ENCODE measurements around the gene KRTAP5-11. TPM values are rescaled to one million over a fixed set of nuclear protein-coding genes. Genes with fewer than 3 reads are reported as not detected.
"Not testable (repeated sequence)": the region's sequence is repeated elsewhere in the genome, so short reads cannot be mapped to it uniquely, and the experiment has no call there.

KRTAP5-11 gene
- polyA plus RNA-seq, 1 donor from 2014 or later = not detected

DNA sequence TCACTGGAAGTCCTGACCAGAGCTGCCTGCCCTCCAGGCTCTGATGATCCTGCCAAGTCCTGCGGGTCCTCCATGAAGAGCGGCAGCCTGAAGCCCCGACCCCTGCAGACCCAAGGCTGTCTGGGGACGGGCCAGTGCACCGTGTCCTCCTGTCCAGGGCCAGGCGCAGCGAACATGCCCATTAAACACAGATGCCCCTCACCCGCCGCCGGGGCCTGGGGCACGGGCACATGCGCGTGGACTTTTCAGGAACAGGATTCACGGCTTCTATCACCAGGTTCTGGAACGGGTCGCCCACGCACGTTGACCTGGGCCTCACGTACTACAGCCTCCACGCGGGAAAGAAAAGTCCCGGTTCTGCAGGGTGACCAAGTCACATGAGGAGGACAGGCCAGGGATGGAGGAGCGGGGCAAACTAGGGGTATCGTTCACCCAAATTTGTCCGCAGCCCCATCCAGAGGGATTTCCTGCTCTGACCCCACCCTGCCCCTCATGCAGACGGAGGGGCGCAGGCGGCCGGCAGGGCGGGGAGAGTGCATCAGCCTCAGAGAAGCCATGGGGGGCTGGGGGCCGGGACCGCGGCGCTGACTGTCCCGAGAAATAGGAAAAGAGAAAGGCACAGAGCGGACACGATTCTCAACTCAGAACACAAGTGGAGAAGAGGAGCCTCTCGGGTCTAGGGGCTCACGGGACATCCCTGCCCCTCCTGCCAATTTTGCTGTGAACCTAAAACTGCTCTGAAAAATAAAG, 11.4 kb downstream of the KRTAP5-11 start:
- not testable (repeated sequence) for H3K4me3 Mint-ChIP-seq, H3K27me3 Mint-ChIP-seq, H3K4me1 Mint-ChIP-seq, H3K36me3 Mint-ChIP-seq, H3K9me3 Mint-ChIP-seq, H3K27ac Mint-ChIP-seq

DNA sequence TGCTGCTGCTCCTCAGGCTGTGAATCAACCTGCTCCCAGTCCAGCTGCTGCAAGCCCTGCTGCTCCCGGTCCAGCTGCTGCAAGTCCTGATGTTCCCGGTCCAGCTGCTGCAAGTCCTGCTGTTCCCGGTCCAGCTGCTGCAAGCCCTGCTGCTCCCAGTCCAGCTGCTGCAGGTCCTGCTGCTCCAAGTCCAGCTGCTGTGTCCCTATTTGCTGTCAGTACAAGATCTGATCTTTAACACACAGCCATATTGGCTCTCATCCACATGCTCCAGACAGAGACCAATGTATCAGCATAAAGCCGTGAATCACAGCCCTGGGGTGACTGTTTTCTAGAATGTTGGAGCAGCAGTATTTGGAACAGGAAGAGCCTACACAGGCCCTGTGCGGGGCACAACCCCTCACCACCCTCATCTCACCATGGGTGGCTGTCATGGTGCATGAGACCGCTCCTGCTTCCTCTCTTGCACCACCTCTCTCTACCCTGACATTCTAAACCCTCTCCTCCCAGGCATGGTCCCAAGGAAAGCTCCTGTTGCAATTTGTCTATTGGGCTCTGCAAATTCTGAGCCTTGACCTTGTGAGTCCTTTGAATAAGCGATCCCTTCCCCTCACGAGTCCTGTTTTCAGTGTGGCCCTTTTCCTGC, 13.8 kb downstream of the KRTAP5-11 start:
- Mint-ChIP-seq H3K4me1 (peaks cover 0 to 2% (median 0%) of the 10 kb centered on the region in 3 donors), H3K27me3 (peaks cover 15% of the 10 kb centered on the region), H3K9me3 (peaks cover 0 to 3% (median 2%) of the 10 kb centered on the region in 3 donors), H3K36me3 (no peaks in the 10 kb centered on the region), H3K4me3 (no peak overlapping the region), H3K27ac (peak overlapping the region in 1 of 3 donors; percentile 16)

DNA sequence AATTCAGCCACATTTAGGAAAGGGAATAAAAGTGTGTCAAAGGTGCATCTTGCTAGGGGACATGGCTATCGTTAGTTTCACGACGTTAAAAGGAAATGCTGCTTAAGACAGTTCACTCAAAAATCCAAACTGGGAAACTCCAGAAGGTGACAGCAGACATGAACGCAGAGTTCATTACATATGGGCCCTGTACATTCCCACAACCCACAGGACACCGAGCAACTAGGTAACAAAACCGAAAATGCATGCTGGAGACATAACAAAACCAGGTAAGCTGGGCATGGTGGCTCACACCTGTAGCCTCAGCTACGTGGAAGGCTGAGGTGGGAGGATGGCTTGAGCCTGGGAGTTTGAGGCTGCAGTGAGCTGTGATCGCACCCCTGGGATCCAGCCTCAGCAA, 15.0 kb downstream of the KRTAP5-11 start:
- H3K36me3 Mint-ChIP-seq, H3K4me3 Mint-ChIP-seq, H3K9me3 Mint-ChIP-seq, H3K27ac Mint-ChIP-seq, H3K4me1 Mint-ChIP-seq: not testable (repeated sequence)
- peaks cover 15% of the 10 kb centered on the region for H3K27me3 Mint-ChIP-seq

DNA sequence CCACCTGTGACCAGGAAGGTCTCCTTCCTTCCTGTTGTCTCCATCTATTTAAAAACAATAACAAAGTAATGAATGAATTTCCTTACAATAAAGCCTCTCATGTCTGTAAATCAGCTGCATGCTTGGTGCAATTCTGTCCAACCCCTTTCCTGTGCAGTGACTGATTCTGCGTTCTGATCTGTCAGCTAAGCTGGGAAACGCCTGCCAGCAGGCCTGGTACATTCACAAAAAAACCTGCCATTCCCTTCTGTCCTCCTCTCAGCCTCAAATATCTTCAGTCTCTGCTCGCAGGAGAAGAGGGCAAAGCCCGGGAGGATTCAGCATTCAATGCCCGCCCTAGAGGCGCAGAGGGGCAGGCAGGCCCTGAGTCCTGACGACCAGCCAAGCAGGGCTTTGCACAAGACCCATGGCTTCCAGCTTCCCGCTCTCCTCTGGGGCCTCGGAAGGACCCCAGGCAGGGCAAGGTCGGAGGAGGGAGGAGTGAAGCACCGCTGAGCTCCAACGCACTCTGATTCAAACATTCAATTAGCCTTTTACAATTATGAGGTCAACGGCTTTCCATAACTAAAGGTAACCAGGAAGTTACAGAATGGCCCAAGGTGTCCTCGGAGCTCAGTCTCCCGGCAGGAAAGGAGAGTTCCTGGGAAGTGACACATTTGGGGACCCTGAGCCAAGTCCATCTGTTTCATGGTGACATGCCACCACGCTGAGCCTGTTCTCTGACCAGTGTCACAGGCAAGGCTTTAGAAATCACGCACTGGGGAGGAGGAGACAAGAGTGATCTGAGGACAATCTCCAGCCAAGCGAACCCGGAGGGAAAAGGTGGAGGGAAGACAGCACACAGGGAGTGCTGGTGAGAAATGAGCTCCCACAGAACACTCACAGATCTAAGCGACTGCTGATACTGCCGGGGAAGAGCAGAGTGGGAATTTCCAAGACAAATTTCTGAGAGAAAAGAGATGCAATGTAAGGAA, 15.8 kb downstream of the KRTAP5-11 start:
- H3K9me3 Mint-ChIP-seq, H3K27ac Mint-ChIP-seq, H3K36me3 Mint-ChIP-seq, H3K4me3 Mint-ChIP-seq, H3K4me1 Mint-ChIP-seq: not testable (repeated sequence)
- peaks cover 14% of the 10 kb centered on the region for H3K27me3 Mint-ChIP-seq

DNA sequence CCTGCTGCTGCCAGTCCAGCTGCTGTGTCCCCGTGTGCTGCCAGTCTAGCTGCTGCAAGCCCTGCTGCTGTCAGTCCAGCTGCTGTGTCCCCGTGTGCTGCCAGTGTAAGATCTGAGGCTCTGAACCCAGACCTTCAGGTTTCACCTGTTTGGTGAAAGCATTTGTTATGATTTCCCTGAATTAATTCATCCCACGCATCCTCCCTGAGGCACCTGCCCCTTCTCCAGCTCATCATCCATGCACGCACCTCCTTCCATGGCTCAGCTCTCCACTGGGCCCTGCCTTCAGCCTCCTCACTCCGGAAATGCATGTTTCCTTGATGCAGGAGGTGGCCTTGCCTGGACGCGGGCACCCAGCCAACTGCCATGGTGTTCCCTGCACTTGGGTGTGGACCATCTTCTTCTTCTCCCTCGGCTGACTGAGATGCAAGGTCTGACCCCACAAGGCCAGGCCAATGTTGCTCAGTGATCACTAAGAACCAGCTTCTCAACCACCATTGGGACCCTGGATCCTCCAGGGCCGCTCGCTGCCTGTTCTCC, 16.5 kb downstream of the KRTAP5-11 start:
- Mint-ChIP-seq H3K4me3 (no peak overlapping the region), H3K36me3 (no peaks in the 10 kb centered on the region), H3K9me3 (peaks cover under 1 to 3% (median 2%) of the 10 kb centered on the region in 3 donors), H3K27me3 (peaks cover 18% of the 10 kb centered on the region), H3K4me1 (peaks cover 0 to 7% (median 0%) of the 10 kb centered on the region in 3 donors), H3K27ac (no peak overlapping the region)

DNA sequence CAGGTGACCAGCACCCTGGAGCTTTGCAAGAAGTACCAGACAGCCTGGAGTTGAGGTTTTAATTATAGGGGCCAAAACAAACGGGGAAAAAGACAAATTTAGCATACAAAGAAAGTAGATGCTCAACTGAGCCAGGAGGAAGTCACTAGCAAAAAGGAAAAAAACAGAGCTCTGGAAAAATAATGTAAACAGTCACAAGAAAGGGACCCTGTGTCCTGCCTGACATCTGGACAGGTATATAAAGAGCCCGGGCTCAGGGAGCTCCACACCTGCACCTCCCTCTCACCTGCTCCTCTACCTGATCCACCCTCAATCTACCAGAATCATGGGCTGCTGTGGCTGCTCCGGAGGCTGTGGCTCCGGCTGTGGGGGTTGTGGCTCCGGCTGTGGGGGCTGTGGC, 17.4 kb downstream of the KRTAP5-11 start, which contains the start of gene KRTAP5-10:
KRTAP5-10 (plus strand) TSS at position 301 of the 400 bp plus-strand sequence; CDS start at position 326, 25 bp downstream.
- Mint-ChIP-seq H3K4me3 (no peak within 1 kb of the TSS), H3K27ac (no peak within 1 kb of the TSS), H3K27me3 (peaks cover 21% of the 10 kb centered on the region), H3K9me3 (peaks cover 0 to 8% (median 4%) of the 10 kb centered on the region in 3 donors), H3K4me1 (peaks cover 0 to 5% (median 0%) of the 10 kb centered on the region in 3 donors), H3K36me3 (no peaks in the 10 kb centered on the region)

DNA sequence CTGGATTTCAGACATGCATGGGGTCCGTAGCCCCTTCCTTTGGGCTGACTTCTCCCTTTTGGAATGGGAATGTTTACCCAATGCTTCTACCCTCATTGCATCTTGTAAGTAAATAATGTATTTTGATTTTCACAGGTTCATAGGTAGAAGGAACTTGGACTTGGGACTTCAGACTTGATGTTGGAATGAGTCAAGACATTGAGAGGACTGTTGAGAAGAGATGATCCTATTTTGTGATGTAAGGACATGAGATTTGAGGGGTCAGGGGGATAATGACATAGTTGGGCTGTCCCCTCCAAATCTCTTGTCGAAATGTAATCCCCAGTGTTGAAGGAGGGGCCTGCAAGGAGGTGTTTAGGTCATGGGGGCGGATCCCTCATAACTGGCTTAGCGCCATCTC, 18.2 kb downstream of the KRTAP5-11 start:
- Mint-ChIP-seq H3K27ac (no peak overlapping the region), H3K4me1 (peaks cover 0 to 5% (median 0%) of the 10 kb centered on the region in 3 donors), H3K27me3 (peaks cover 21% of the 10 kb centered on the region), H3K9me3 (peaks cover 0 to 12% (median 4%) of the 10 kb centered on the region in 3 donors), H3K4me3 (no peak overlapping the region), H3K36me3 (no peaks in the 10 kb centered on the region)

DNA sequence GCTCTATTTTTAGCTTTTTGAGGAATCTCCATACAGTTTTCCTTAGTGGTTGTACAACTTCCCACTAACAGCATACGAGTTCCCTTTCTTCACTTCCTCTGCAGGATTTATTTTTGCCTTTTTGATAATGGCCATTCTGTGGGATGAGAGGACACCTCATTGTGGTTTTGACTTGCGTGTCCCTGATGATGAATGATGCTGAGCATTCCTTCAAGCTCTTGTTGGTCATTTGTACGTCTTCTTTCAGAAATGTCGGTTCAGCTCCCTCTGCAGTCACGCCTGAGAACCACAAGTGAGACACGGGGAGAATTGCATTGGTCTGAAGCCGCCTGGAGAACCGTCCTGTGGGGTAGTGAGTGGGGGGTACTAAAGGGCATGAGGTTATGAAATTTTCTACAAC, 19.3 kb downstream of the KRTAP5-11 start:
- H3K4me3 Mint-ChIP-seq = no peak overlapping the region
- H3K36me3 Mint-ChIP-seq = no peaks in the 10 kb centered on the region
- peaks cover 0 to 12% (median 4%) of the 10 kb centered on the region in 3 donors for H3K9me3 Mint-ChIP-seq
- H3K27ac Mint-ChIP-seq = no peak overlapping the region
- peaks cover 0 to 5% (median 0%) of the 10 kb centered on the region in 3 donors for H3K4me1 Mint-ChIP-seq
- peaks cover 21% of the 10 kb centered on the region for H3K27me3 Mint-ChIP-seq

DNA sequence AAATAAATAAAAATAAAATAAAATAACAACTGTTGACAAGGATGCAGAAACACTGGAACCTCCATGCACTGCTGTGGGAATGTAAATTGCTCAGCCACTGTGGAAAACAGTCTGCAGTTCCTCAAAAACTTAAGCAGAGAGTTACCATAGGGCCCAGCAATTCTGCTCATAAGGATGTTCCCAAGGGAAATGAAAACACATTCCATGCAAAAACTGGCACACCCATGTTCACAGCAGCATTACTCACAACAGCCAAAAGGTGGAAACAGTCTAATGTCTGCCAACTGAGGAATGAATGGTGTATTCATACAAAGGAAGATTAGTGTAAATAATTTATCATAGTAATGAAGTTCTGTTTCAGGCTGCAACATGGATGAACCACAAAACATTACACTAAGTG, 20.6 kb downstream of the KRTAP5-11 start:
- peaks cover 21% of the 10 kb centered on the region for H3K27me3 Mint-ChIP-seq
- H3K4me1 Mint-ChIP-seq = peaks cover 0 to 5% (median 1%) of the 10 kb centered on the region in 3 donors
- H3K36me3 Mint-ChIP-seq = no peaks in the 10 kb centered on the region
- H3K27ac Mint-ChIP-seq = no peak overlapping the region
- H3K9me3 Mint-ChIP-seq = peaks cover 0 to 12% (median 4%) of the 10 kb centered on the region in 3 donors
- H3K4me3 Mint-ChIP-seq = no peak overlapping the region

DNA sequence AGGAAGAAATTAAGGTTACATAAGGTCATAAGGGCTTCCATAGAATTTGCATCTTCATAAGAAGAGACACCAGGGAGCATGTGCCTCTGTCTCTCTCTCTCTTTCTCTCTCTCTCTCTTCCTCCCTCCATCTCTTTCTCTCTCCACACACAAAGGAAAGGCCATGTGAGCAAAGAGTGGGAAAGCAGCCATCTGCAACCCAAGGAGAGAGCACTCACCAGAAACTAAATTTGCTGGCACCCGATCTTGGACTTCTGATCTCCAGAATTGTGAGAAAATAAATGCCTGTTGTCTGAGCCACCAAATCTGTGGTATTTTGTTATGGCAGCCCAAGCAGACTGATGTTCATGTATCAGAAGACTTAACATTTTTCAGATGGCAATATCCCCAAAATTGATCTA, 23.7 kb downstream of the KRTAP5-11 start:
- Mint-ChIP-seq H3K4me3 (no peak overlapping the region), H3K27me3 (peaks cover 15% of the 10 kb centered on the region), H3K4me1 (peaks cover 0 to 5% (median 1%) of the 10 kb centered on the region in 3 donors), H3K36me3 (no peaks in the 10 kb centered on the region), H3K9me3 (peaks cover 0 to 12% (median 2%) of the 10 kb centered on the region in 3 donors), H3K27ac (no peak overlapping the region)

DNA sequence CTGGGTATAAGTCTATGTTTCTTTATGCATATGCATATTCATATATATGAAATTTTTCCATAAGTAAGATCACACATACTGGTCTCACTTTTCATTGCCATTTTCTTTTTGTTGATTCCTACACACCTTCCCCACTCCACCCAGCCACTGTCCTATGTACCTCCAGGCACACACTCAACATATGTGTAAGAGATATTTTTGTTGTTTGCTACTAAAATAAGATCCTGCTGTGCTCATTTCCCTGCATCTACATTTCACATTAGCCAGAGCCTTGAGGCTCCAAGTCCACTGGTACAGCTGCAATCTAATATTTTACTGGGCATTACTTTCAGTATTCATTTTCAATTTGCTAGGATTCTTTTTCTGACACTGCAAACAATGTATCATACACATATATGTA, 25.4 kb downstream of the KRTAP5-11 start:
- peaks cover 0 to 12% (median 2%) of the 10 kb centered on the region in 3 donors for H3K9me3 Mint-ChIP-seq
- peaks cover 0 to 1% (median 0%) of the 10 kb centered on the region in 3 donors for H3K4me1 Mint-ChIP-seq
- H3K27me3 Mint-ChIP-seq = peaks cover 7% of the 10 kb centered on the region
- no peak overlapping the region for H3K4me3 Mint-ChIP-seq
- H3K27ac Mint-ChIP-seq = no peak overlapping the region
- H3K36me3 Mint-ChIP-seq = no peaks in the 10 kb centered on the region

DNA sequence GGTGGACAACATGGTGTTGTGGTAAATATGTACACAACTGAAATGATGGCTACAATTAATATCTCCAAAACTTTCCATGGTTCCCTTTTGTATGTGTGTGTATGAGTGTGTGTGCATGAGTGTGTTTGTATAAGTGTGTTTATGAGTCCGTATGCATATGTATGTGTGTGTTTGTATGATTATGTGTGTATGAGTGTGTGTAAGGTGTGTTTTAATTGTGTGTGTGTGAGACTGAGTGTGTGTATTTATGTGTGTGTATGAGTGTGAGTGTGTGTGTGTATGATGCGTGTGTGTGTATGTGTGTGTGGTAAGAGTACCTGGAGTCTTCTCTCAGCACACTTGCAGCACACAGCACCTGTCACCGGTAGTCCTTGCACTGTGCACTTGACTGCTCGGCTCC, 26.7 kb downstream of the KRTAP5-11 start:
- Mint-ChIP-seq H3K4me3 (no peak overlapping the region), H3K27me3 (peaks cover 2% of the 10 kb centered on the region), H3K27ac (no peak overlapping the region), H3K9me3 (peaks cover 0 to 10% (median 2%) of the 10 kb centered on the region in 3 donors), H3K4me1 (peaks cover 0 to 2% (median 1%) of the 10 kb centered on the region in 3 donors), H3K36me3 (no peaks in the 10 kb centered on the region)

DNA sequence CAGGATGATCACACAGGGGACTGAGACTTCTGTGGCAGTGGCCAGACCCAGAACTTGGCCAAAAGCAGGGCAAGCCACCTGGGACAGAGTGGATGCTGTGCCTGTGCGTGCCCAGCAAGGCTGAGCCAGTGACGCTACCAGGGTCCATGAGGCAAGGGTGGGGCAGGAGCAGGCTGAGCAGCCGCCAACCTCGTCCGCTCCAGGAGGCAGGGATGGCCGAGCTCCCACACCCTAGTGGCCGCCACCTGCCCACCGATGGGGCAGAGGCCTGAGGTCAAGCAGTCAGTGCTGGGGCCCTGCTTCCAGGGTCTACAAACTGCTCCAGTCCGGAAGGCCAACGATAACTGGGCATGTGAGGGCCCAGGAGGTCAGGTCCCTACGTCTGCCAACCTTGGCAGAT, 27.2 kb downstream of the KRTAP5-11 start:
- peaks cover 0 to 6% (median 2%) of the 10 kb centered on the region in 3 donors for H3K9me3 Mint-ChIP-seq
- H3K27me3 Mint-ChIP-seq = peaks cover 1% of the 10 kb centered on the region
- peaks cover 0 to 2% (median 1%) of the 10 kb centered on the region in 3 donors for H3K4me1 Mint-ChIP-seq
- H3K36me3 Mint-ChIP-seq = no peaks in the 10 kb centered on the region
- no peak overlapping the region for H3K27ac Mint-ChIP-seq
- H3K4me3 Mint-ChIP-seq = no peak overlapping the region

DNA sequence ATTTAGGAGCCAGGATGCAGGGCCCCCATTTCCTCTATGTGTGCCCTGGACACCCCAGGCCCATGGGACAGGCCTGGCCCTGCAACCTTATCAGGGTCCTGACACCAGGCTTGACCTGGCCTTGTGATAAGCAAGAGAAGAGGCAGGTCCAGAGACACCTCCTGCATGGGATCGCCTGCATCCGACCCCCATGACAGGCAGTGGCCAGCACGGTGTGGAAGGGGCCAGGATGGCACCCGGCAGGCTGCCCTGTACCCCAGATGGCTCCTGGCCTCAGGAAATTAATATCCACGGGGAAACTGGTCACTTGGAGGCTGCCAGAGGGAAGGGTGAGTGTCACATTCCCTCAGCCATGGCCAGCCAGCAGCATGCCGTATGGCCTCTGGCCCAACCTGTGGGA, 27.7 kb downstream of the KRTAP5-11 start:
- no peak overlapping the region for H3K4me3 Mint-ChIP-seq
- no peaks in the 10 kb centered on the region for H3K36me3 Mint-ChIP-seq
- H3K4me1 Mint-ChIP-seq = peaks cover 0 to 7% (median 1%) of the 10 kb centered on the region in 3 donors
- H3K9me3 Mint-ChIP-seq = peaks cover 0 to 1% (median 0%) of the 10 kb centered on the region in 3 donors
- no peaks in the 10 kb centered on the region for H3K27me3 Mint-ChIP-seq
- no peak overlapping the region for H3K27ac Mint-ChIP-seq

Measured in IgD-negative memory B cell (primary cell).